Fibroblast of villous mesenchyme (primary cell): Measurements from ENCODE around the gene AUTS2. TPM values are rescaled to one million over a fixed set of nuclear protein-coding genes. Genes with fewer than 3 reads are reported as not detected.

Experiments
- DNase-seq: peaks from one replicate; pipeline ENCODE4 v3.0.0-alpha.2; 2010; ENCODE audit warnings: low read depth
- H3K4me3 ChIP-seq: 2 replicates; pipeline ENCODE4 v1.5.1; 2011; ENCODE audit warnings: low read depth, mild to moderate bottlenecking, low read length
- CTCF ChIP-seq: IDR thresholded peaks from 2 replicates; pipeline ENCODE4 v1.5.1; 2012; ENCODE audit warnings: low read depth, mild to moderate bottlenecking, low read length; ENCODE audit not compliant: insufficient read depth
- total RNA-seq: library from RNA; depleted of rRNA; stranded (reverse); fragments of >200 nt; gene quantifications from 2 replicates; pipeline ENCODE4 v1.2.3, GENCODE V29; 2012

The AUTS2 gene
- total RNA-seq, 1 donor: 3.9 TPM

DNA sequence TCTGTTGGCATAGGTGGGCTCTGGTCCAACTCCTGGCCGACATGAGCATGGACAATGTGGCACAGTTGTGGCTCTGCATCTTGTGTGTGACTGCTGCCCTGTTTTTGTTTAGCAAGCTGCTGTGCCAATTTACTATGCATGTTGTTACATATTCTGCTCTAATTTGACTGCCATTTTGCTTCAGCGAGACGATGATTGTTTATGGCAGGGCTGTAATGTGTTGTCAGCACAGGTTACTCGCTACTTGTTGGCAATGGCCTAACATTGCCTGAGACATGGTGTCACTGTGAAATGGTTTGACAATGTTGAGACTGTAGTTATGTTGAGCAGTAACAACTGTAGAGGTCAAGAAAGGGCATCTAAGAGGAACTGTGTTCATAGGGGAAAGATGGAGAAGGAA, 659.6 kb downstream of the AUTS2 start:
- no peak for TF ChIP-seq CTCF
- DNase-seq: no peak
- no peak overlapping the region for H3K4me3 ChIP-seq

- no peak for TF ChIP-seq CTCF
- H3K4me3 ChIP-seq: no peak overlapping the region
- DNase-seq: no peak
These were observed 661.2 kb downstream of the AUTS2 start for GRCh38 chr7:70259502-70259901.

- no peak for TF ChIP-seq CTCF
- H3K4me3 ChIP-seq: no peak overlapping the region
- DNase-seq: no peak
These were observed 665.4 kb downstream of the AUTS2 start for GRCh38 chr7:70263471-70264255.

DNA sequence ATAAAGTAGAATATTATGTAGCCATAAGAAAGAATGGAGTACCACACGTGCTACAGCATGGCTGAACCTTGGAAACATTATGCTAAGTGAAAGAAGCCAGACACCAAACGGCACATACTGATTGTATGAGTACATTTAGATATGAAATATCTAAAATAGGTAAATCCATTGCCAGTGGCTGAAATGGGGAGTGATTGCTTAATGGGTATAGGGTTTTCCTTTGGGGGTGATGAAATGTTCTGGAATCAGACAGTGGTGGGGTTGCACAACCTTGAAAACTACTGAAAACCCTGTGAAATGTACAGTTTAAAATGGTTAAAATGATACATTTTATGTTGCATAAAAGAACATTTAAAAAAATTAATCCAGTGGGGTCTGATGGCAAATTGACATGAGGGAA, 667.9 kb downstream of the AUTS2 start:
- no peak overlapping the region for H3K4me3 ChIP-seq
- TF ChIP-seq CTCF: no peak
- peak; percentile 9 for DNase-seq

DNA sequence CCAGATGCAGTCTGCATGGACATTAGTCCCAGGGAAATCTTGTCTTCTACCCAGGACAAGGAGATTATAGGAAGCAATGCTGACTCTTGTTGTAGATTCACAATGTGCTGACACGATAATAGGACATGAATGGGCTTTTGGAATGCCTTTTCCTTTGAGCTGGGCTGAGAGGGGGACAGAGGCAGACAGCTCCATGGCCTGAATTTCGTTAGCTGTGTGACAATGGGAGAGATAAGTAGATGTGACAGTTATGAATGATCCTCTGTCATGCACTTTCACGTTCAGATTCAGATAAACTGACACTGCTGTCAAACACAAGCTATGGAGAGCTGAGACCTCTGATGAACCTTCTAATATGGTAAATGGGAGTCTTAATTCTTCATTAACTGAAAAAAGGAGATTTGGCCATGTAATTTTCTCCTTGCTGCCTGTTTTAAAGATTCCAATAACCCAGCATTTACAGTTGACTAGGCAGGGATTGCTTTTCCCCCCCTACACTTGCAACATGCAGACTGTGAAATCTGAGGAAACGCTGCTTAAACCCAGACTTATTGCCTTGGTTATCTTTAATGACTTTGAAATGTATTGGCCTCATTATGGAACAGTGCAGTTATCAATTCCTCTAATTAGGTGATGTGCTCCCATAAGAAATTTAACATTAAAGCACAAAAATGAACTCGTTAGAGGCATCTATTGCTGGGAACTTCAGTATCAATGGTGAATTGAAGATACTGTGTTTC, 669.3 kb downstream of the AUTS2 start:
- DNase-seq: no peak
- H3K4me3 ChIP-seq: no peak overlapping the region
- TF ChIP-seq CTCF: no peak

- TF ChIP-seq CTCF: no peak
- no peak overlapping the region for H3K4me3 ChIP-seq
- no peak for DNase-seq
These were observed 669.9 kb downstream of the AUTS2 start for GRCh38 chr7:70268179-70268578.
